GM18951 (cell line): ENCODE results near the gene UBXN11.

Experiments used
- POLR2A ChIP-seq: IDR thresholded peaks from 4 replicates; pipeline ENCODE4 v1.6.1; 2011; ENCODE audit warnings: mild to moderate bottlenecking; ENCODE audit not compliant: insufficient read length, insufficient read depth; ENCODE audit errors: extremely low read depth
- in situ Hi-C: fragments of 300-500 bp; cut with MboI; formaldehyde crosslinking; loops from one replicate; pipeline ENCODE4 v1.12.0; 2022; ENCODE audit warnings: low sequenced_read_pairs, mixed read lengths, inconsistent platforms; ENCODE audit not compliant: unreplicated experiment

The UBXN11 gene

GRCh38 chr1:26290882-26291261 is 15.6 kb downstream of the UBXN11 start:
- TF ChIP-seq POLR2A = no peak
- in situ Hi-C loops = no loop called here

GRCh38 chr1:26290122-26290881 is 16.1 kb downstream of the UBXN11 start:
- no peak for TF ChIP-seq POLR2A
- in situ Hi-C loops = no loop called here

GRCh38 chr1:26289158-26290059 is 17.0 kb downstream of the UBXN11 start:
- in situ Hi-C loops = loop anchor here (5.0 kb wide), 1 partner anchor 33 kb away; no protein-coding TSS in a partner anchor
- peak; percentile 64 for TF ChIP-seq POLR2A

- no peak for TF ChIP-seq POLR2A
Observed at GRCh38 chr1:26288311-26288941, 18.0 kb downstream of the UBXN11 start.

DNA sequence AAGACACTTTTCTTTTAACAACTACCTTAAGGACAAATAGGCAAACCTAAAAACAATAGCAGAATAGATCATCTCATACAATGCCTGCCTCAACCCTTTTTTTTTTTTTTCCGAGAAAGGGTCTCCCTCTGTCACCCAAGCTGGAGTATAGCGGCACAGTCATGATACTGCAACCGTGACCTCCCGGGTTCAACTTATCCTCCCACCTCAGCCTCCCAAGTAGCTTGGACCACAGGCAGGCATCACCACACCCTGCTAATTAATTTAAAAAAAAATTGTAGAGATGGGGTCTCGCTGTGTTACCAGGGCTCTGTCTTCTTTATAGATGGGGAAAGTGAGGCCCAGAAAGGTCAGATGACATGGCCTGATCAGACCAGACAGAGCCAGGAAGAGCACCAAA is 18.6 kb downstream of the UBXN11 start:
- no peak for TF ChIP-seq POLR2A
- in situ Hi-C loops = loop anchor here (5.0 kb wide), 1 partner anchor 34 kb away; no protein-coding TSS in a partner anchor

More at GRCh38 chr1:26288311-26288941, 18.0 kb downstream of the UBXN11 start:
- in situ Hi-C loops = loop anchor here (5.0 kb wide), 1 partner anchor 34 kb away; no protein-coding TSS in a partner anchor

DNA sequence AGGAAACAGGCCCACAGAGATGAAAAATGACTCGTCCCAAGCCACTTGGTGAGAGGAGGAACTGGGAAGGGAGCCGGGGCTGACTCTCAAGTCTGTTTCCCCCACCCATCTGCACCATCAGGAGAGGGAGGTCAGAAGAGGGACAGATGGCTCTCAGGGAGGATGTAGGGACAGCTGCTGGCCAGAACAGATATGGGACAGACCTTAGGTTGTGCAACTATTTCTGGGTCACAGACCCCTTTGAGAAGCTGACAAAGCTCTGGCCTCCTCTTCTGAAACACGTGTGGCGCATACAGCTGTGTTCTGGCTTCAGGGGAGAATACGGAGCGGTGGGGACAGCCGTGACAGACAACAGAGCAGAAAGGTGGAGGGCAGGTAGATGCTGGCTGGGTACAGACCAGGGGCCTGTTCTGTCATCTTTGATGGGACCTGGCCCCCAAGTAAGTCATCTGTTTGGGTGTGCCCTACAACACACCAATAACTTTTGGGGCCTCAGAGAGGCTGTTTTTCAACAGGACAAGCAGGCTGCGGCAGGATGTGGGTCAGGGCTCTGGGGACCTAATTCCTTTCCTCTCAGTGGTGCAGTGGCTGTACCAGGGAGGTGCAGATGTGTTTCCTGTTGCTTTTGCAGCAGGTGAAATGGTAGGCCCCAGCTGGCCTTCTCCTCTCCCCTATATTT is 19.3 kb downstream of the UBXN11 start:
- peak; percentile 48 for TF ChIP-seq POLR2A
- in situ Hi-C loops = loop anchor here (5.0 kb wide), 1 partner anchor 35 kb away; no protein-coding TSS in a partner anchor

GRCh38 chr1:26286064-26286416 is 20.4 kb downstream of the UBXN11 start:
- in situ Hi-C loops = loop anchor here (5.0 kb wide), 1 partner anchor 36 kb away; no protein-coding TSS in a partner anchor
- TF ChIP-seq POLR2A = no peak

- in situ Hi-C loops = loop anchor here (5.0 kb wide), 1 partner anchor 37 kb away; no protein-coding TSS in a partner anchor
Observed at GRCh38 chr1:26285366-26286063, 20.9 kb downstream of the UBXN11 start.

DNA sequence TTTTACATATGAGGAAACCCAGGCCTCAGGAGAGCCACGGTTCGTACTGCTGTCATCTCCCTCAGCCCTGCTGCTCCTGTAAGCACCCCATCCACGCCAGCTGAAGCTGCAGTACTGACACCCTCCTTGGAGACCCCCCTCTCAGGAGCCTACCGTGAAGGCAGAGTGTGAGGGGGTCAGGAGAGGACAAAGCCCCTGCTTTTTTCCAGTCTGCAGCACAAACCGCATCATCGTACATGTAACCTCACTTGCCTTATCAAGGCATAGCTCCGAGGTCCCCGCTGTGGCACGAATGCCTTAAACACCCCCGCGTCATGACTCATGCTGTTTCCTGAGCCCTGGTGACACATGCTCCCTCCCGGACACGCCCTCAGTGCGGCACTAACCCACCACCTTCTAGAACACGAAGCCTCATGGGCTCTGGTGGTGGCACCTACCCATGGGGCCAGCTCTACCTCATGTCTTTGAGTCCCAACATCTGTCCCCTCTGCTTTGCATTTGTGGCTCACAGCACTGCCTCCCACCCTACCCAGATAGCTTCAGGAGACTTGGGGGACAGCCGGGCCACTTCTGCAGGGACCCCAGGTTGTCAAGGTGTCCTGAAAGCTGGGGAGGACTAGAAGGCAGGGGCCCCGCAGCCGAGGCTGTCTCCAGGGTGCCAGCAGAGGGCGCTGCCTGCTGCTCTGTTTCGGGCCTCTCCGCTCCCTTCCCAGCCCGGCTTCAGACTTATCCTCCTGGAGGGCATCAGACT is 21.7 kb downstream of the UBXN11 start:
- in situ Hi-C loops = loop anchor here (5.0 kb wide), 1 partner anchor 38 kb away; no protein-coding TSS in a partner anchor
- TF ChIP-seq POLR2A = no peak

More at GRCh38 chr1:26285366-26286063, 20.9 kb downstream of the UBXN11 start:
- TF ChIP-seq POLR2A = no peak

- TF ChIP-seq POLR2A = no peak
- in situ Hi-C loops = no loop called here
Observed at GRCh38 chr1:26283871-26284596, 22.4 kb downstream of the UBXN11 start.
